GM19324 (cell line): ENCODE data around the gene UBA7.
A peak's percentile ranks its signal among the peaks of the same experiment; 100 is the strongest.

Experiments
- ATAC-seq: cut with Tn5 transposase; IDR thresholded peaks from one replicate; pipeline ENCODE4 v1.9.1; 2021; ENCODE audit warnings: mild to moderate bottlenecking, moderate library complexity; ENCODE audit not compliant: unreplicated experiment, low FRiP score

The UBA7 gene

GRCh38 chr3:49805897-49806701, 7.7 kb downstream of the UBA7 start:
- ATAC-seq = no peak

- ATAC-seq = no peak
Measured at GRCh38 chr3:49805367-49805782, 8.4 kb downstream of the UBA7 start.

- no peak for ATAC-seq
Measured at GRCh38 chr3:49804141-49805041, 9.4 kb downstream of the UBA7 start.

- ATAC-seq = no peak
Measured at GRCh38 chr3:49803465-49804140, 10.2 kb downstream of the UBA7 start.

GRCh38 chr3:49802719-49803464, 10.9 kb downstream of the UBA7 start, which contains the start of gene INKA1:
INKA1 (plus strand) TSS chr3:49803261; CDS start chr3:49803393, 132 bp downstream.
- peak; percentile 69 for ATAC-seq

GRCh38 chr3:49801160-49801559, 12.6 kb downstream of the UBA7 start:
- ATAC-seq = no peak

- ATAC-seq = no peak
Measured at GRCh38 chr3:49799761-49800160, 14.0 kb downstream of the UBA7 start, which contains the start of gene CDHR4. CDHR4 (minus strand) TSS chr3:49799873; CDS start chr3:49799812, 61 bp downstream.

- no peak for ATAC-seq
Measured at GRCh38 chr3:49799105-49799504, 14.6 kb downstream of the UBA7 start.

GRCh38 chr3:49794926-49795905, 18.5 kb downstream of the UBA7 start:
- no peak for ATAC-seq

- no peak for ATAC-seq
Measured at GRCh38 chr3:49794431-49794830, 19.3 kb downstream of the UBA7 start.

GRCh38 chr3:49793486-49794085, 20.2 kb downstream of the UBA7 start:
- no peak for ATAC-seq

- ATAC-seq = no peak
Measured at GRCh38 chr3:49792371-49793150, 21.2 kb downstream of the UBA7 start.

GRCh38 chr3:49791571-49791970, 22.2 kb downstream of the UBA7 start:
- no peak for ATAC-seq

GRCh38 chr3:49790626-49791411, 22.9 kb downstream of the UBA7 start:
- ATAC-seq = no peak

- no peak for ATAC-seq
Measured at GRCh38 chr3:49788056-49788455, 25.7 kb downstream of the UBA7 start.

GRCh38 chr3:49787536-49787935, 26.2 kb downstream of the UBA7 start:
- no peak for ATAC-seq

- ATAC-seq = no peak
Measured at GRCh38 chr3:49787182-49787464, 26.6 kb downstream of the UBA7 start.
